OCI-LY7 (cell line): ENCODE measurements around the gene REXO1.

ENCODE experiments used
- EZH2phosphoT487 ChIP-seq: fragments of 200-600 bp; sonication (generic); IDR thresholded peaks from 2 replicates; pipeline ENCODE4 v1.6.1; 2018; ENCODE audit warnings: low read depth, borderline replicate concordance, mild to moderate bottlenecking, mixed run types, antibody characterized with exemption, low read length, moderate library complexity, mixed read lengths
- TF ChIP-seq, protein P1 (sequence below): fragments of 200-600 bp; sonication (generic); conservative IDR thresholded peaks from 2 replicates; pipeline ENCODE4 v1.5.1; 2014; ENCODE audit warnings: mild to moderate bottlenecking, antibody characterized with exemption, low read length, moderate library complexity, mixed read lengths

DNA sequence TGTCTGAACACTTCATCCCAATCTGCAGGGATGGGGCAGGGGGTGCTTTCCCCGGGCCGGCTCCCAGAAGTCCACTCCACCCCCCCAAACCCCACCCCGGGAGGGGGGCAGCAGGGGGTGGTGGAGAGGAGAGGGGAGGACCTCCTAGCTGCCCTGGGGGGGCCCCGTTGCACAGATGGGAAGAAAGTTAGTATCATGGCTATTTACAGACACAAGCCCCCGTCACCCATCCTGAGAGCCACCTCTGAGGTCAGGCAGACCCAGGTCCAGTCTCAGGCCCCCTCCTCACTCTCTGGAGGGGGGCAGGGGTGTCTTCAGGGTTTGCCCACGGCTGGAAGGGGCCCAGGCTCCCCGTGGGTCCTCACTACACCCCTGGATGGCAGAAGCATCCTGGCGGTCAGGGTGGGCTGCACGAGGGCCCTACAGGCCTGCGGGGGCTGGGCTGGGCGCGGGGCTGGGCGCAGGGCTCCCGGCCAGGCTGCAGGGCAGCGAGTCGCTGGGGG, 5.8 kb upstream of the REXO1 start:
- TF ChIP-seq, protein P1, sequence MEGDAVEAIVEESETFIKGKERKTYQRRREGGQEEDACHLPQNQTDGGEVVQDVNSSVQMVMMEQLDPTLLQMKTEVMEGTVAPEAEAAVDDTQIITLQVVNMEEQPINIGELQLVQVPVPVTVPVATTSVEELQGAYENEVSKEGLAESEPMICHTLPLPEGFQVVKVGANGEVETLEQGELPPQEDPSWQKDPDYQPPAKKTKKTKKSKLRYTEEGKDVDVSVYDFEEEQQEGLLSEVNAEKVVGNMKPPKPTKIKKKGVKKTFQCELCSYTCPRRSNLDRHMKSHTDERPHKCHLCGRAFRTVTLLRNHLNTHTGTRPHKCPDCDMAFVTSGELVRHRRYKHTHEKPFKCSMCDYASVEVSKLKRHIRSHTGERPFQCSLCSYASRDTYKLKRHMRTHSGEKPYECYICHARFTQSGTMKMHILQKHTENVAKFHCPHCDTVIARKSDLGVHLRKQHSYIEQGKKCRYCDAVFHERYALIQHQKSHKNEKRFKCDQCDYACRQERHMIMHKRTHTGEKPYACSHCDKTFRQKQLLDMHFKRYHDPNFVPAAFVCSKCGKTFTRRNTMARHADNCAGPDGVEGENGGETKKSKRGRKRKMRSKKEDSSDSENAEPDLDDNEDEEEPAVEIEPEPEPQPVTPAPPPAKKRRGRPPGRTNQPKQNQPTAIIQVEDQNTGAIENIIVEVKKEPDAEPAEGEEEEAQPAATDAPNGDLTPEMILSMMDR = no peak
- TF ChIP-seq EZH2phosphoT487 = no peak
